Peyer's patch (tissue), 4 donors: Measurements from ENCODE around the gene IGFBP6.

Experiments
- POLR2A ChIP-seq, 2 donors: fragments of 450-650 bp; IDR thresholded peaks; one replicate each; pipeline ENCODE4 v1.5.1; 2017; ENCODE audit warnings: antibody characterized with exemption in 2 of 2, mild to moderate bottlenecking in 2 of 2, moderate library complexity in 2 of 2
- TF ChIP-seq, protein P1 (sequence below), 6 experiments: fragments of 450-650 bp in 4 of 6; fragments of 200-600 bp in 2 of 6; sonication (generic) in 1 of 6; IDR thresholded peaks; one replicate each; pipeline ENCODE4 v1.5.1; 2017 to 2019; ENCODE audit warnings: antibody characterized with exemption in 6 of 6, mild to moderate bottlenecking in 3 of 6, moderate library complexity in 1 of 6

DNA sequence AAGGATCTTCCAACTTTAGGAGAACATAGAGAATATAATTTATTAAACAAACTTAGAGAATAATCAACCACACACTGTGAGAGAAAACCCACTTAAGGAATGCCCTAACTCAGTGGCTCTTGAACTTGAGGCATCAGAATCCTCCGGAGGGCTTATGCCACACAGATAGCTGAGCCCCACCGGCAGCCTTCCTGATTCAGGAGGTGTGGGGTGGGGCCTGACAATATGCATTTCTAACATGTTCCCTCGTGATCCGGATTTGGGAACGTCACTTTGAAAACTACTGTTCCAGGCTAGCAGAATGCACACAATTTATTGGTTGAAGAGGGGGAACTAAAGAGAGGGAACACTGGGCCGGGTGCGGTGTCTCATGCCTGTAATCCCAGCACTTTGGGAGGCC is 3.8 kb downstream of the IGFBP6 start:
- no peak for TF ChIP-seq POLR2A (IDR thresholded peaks at IDR 0.05)
- TF ChIP-seq, protein P1, sequence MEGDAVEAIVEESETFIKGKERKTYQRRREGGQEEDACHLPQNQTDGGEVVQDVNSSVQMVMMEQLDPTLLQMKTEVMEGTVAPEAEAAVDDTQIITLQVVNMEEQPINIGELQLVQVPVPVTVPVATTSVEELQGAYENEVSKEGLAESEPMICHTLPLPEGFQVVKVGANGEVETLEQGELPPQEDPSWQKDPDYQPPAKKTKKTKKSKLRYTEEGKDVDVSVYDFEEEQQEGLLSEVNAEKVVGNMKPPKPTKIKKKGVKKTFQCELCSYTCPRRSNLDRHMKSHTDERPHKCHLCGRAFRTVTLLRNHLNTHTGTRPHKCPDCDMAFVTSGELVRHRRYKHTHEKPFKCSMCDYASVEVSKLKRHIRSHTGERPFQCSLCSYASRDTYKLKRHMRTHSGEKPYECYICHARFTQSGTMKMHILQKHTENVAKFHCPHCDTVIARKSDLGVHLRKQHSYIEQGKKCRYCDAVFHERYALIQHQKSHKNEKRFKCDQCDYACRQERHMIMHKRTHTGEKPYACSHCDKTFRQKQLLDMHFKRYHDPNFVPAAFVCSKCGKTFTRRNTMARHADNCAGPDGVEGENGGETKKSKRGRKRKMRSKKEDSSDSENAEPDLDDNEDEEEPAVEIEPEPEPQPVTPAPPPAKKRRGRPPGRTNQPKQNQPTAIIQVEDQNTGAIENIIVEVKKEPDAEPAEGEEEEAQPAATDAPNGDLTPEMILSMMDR (IDR thresholded peaks at IDR 0.05), result no peak
